ENCODE results near the gene EGFL7.

- TF ChIP-seq CTCF (conservative IDR thresholded peaks at IDR 0.05) (no peak), ZFX (IDR thresholded peaks at IDR 0.05) (no peak)
These were observed 28.8 kb downstream of the EGFL7 start for GRCh38 chr9:136691316-136692184.
